HepG2 (cell line): ENCODE data around the gene DTD2. TPM values are rescaled to one million over a fixed set of nuclear protein-coding genes. Genes with fewer than 3 reads are reported as not detected.

Experiments used
- AGO1 ChIP-seq: fragments of 200-400 bp; formaldehyde crosslinking; IDR thresholded peaks from 2 replicates; pipeline ENCODE4 v1.6.1; 2017; ENCODE audit warnings: mild to moderate bottlenecking, low read depth, low read length, moderate library complexity; ENCODE audit not compliant: poor library complexity, severe bottlenecking
- BHLHE40 ChIP-seq: IDR thresholded peaks from 2 replicates; pipeline ENCODE4 v1.6.1; 2011; ENCODE audit warnings: low read length, improper control_type of control experiment
- CSRNP1 ChIP-seq: sonication (generic); formaldehyde crosslinking; IDR thresholded peaks from 2 replicates; pipeline ENCODE4 v1.8.1; 2023; ENCODE audit warnings: mild to moderate bottlenecking, missing genetic modification reagents
- GATAD1 ChIP-seq: IDR thresholded peaks from 2 replicates; pipeline ENCODE4 v1.6.1; 2016; ENCODE audit warnings: missing genetic modification reagents, missing compliant biosample characterization
- HIVEP1 ChIP-seq: sonication (generic); formaldehyde crosslinking; IDR thresholded peaks from 2 replicates; pipeline ENCODE4 v1.4.0; 2020; ENCODE audit warnings: mild to moderate bottlenecking, missing genetic modification reagents
- HOXA7 ChIP-seq: sonication (generic); formaldehyde crosslinking; IDR thresholded peaks from 2 replicates; pipeline ENCODE4 v1.8.1; 2022; ENCODE audit warnings: mild to moderate bottlenecking, missing genetic modification reagents, moderate library complexity
- KAT2B ChIP-seq: fragments of 150-350 bp; IDR thresholded peaks from 2 replicates; pipeline ENCODE4 v1.6.1; 2014; ENCODE audit warnings: low read depth, low read length, borderline replicate concordance
- KLF15 ChIP-seq: sonication (generic); formaldehyde crosslinking; IDR thresholded peaks from 2 replicates; pipeline ENCODE4 v1.8.1; 2023; ENCODE audit warnings: borderline replicate concordance, mild to moderate bottlenecking, inconsistent platforms, missing genetic modification reagents, mixed read lengths
- NFATC3 ChIP-seq: sonication (generic); formaldehyde crosslinking; IDR thresholded peaks from 2 replicates; pipeline ENCODE4 v1.5.1; 2020; ENCODE audit warnings: mild to moderate bottlenecking, missing genetic modification reagents
- RAD51 ChIP-seq: fragments of 450-650 bp; IDR thresholded peaks from 2 replicates; pipeline ENCODE4 v1.6.1; 2016; ENCODE audit warnings: borderline replicate concordance
- SAFB2 ChIP-seq: sonication (generic); formaldehyde crosslinking; IDR thresholded peaks from 2 replicates; pipeline ENCODE4 v1.5.1; 2020; ENCODE audit warnings: missing genetic modification reagents, low read depth, mild to moderate bottlenecking, borderline replicate concordance
- SATB2 ChIP-seq: sonication (generic); formaldehyde crosslinking; IDR thresholded peaks from 2 replicates; pipeline ENCODE4 v1.5.0; 2020; ENCODE audit warnings: missing genetic modification reagents
- ZFP36L1 ChIP-seq: sonication (generic); formaldehyde crosslinking; IDR thresholded peaks from 2 replicates; pipeline ENCODE4 v1.8.0; 2022; ENCODE audit warnings: mild to moderate bottlenecking, missing genetic modification reagents, moderate library complexity
- ZFYVE20 ChIP-seq: sonication (generic); formaldehyde crosslinking; IDR thresholded peaks from 2 replicates; pipeline ENCODE4 v1.8.0; 2023; ENCODE audit warnings: low read depth, mild to moderate bottlenecking, moderate library complexity, missing genetic modification reagents, borderline replicate concordance
- ZNF143 ChIP-seq: sonication (generic); formaldehyde crosslinking; IDR thresholded peaks from 2 replicates; pipeline ENCODE4 v1.4.0; 2020; ENCODE audit warnings: missing genetic modification reagents
- ZNF225 ChIP-seq: sonication (generic); formaldehyde crosslinking; IDR thresholded peaks from 2 replicates; pipeline ENCODE4 v1.4.0; 2020; ENCODE audit warnings: mild to moderate bottlenecking, missing genetic modification reagents
- ZNF251 ChIP-seq: sonication (generic); formaldehyde crosslinking; IDR thresholded peaks from 2 replicates; pipeline ENCODE4 v1.9.0; 2021; ENCODE audit warnings: mild to moderate bottlenecking, missing genetic modification reagents
- ZNF44 ChIP-seq: sonication (generic); formaldehyde crosslinking; IDR thresholded peaks from 2 replicates; pipeline ENCODE4 v1.5.1; 2020; ENCODE audit warnings: mild to moderate bottlenecking, missing genetic modification reagents
- ZNF558 ChIP-seq: sonication (generic); formaldehyde crosslinking; IDR thresholded peaks from 2 replicates; pipeline ENCODE4 v1.9.0; 2022; ENCODE audit warnings: mild to moderate bottlenecking, missing genetic modification reagents, borderline replicate concordance
- ZNF562 ChIP-seq: sonication (generic); formaldehyde crosslinking; IDR thresholded peaks from 2 replicates; pipeline ENCODE4 v1.8.0; 2022; ENCODE audit warnings: missing genetic modification reagents, borderline replicate concordance
- ZNF652 ChIP-seq: IDR thresholded peaks from 2 replicates; pipeline ENCODE4 v1.6.1; 2016; ENCODE audit warnings: low read depth, borderline replicate concordance
- ZNF768 ChIP-seq: sonication (generic); formaldehyde crosslinking; IDR thresholded peaks from 2 replicates; pipeline ENCODE4 v1.4.0; 2020; ENCODE audit warnings: missing genetic modification reagents
- ZNF83 ChIP-seq: sonication (generic); formaldehyde crosslinking; IDR thresholded peaks from 2 replicates; pipeline ENCODE4 v1.4.0; 2020; ENCODE audit warnings: missing genetic modification reagents, mild to moderate bottlenecking, borderline replicate concordance
- ZSCAN30 ChIP-seq: sonication (generic); formaldehyde crosslinking; IDR thresholded peaks from 2 replicates; pipeline ENCODE4 v1.5.0; 2020; ENCODE audit warnings: mild to moderate bottlenecking, missing genetic modification reagents
- polyA plus RNA-seq, 8 experiments: library from polyadenylated mRNA; depleted of rRNA in 3 of 8; stranded (reverse) in 7 of 8; unstranded in 1 of 8; fragments of >200 nt; fragmentation: Illumina TruSeq in 4 of 8; extraction: Trizol in 4 of 8; gene quantifications; 2 replicates each; pipeline versions ENCODE4 v1.2.1 to v1.2.3, GENCODE V29; 2011 to 2016; ENCODE audit warnings: low read depth in 4 of 8, missing spikeins in 1 of 8, mixed read lengths in 1 of 8; ENCODE audit not compliant: insufficient read depth in 1 of 8
- total RNA-seq, 5 experiments: library from RNA; depleted of rRNA; stranded (reverse); fragments of >200 nt; fragmentation: Illumina TruSeq; extraction: Trizol; gene quantifications; 2 replicates each; pipeline ENCODE4 v1.2.3, GENCODE V29; 2016; ENCODE audit warnings: low read depth in 1 of 5
- TF ChIP-seq, protein P1 (sequence below), 2 experiments: sonication (generic) in 1 of 2; formaldehyde crosslinking in 1 of 2; IDR thresholded peaks; 2 replicates each; pipeline versions ENCODE4 v1.4.0 to v1.6.1; 2018 to 2020; ENCODE audit warnings: missing genetic modification reagents in 2 of 2, borderline replicate concordance in 1 of 2, low read depth in 1 of 2, mild to moderate bottlenecking in 1 of 2, missing biosample characterization in 1 of 2
- TF ChIP-seq, protein P2 (sequence below): sonication (generic); formaldehyde crosslinking; conservative IDR thresholded peaks from 2 replicates; pipeline ENCODE4 v1.4.0; 2020; ENCODE audit warnings: missing genetic modification reagents

DTD2 gene
- total and polyA plus RNA-seq, 2 of the 13 experiments (the other 11 are each of a cell fraction or from before 2014, with no cell fraction given), result 22.3 to 49.8 TPM

- TF ChIP-seq ZFYVE20 (no peak; the same call in 1 of the 2 replicates), ZFP36L1 (CRISPR knock-in tag) (peak; percentile 99), ZNF143 (CRISPR knock-in tag) (peak; percentile 83), RAD51 (no peak), BHLHE40 (no peak; the same call in 1 of the 2 replicates), ZNF652 (CRISPR knock-in tag) (peak; percentile 58; the same call in 1 of the 2 replicates), CSRNP1 (CRISPR knock-in tag) (peak; percentile 96), ZNF251 (CRISPR knock-in tag) (peak; percentile 91; the same call in 1 of the 2 replicates), ZSCAN30 (CRISPR knock-in tag) (peak; percentile 76; the same call in 1 of the 2 replicates), ZNF562 (no peak), ZNF558 (CRISPR knock-in tag) (peak; percentile 100), HIVEP1 (peak; percentile 98), SAFB2 (CRISPR knock-in tag) (peak; percentile 99), ZNF225 (CRISPR knock-in tag) (peak; percentile 100), NFATC3 (CRISPR knock-in tag) (peak; percentile 99; the same call in 1 of the 2 replicates), KAT2B (peak; percentile 29; the same call in 1 of the 2 replicates), ZNF83 (CRISPR knock-in tag) (peak; percentile 99), SATB2 (peak; percentile 98), AGO1 (peak; percentile 94), KLF15 (peak; percentile 96), ZNF768 (CRISPR knock-in tag) (peak; percentile 92), GATAD1 (CRISPR knock-in tag) (peak; percentile 93), ZNF44 (CRISPR knock-in tag) (peak; percentile 97), HOXA7 (CRISPR knock-in tag) (peak; percentile 83; the same call in 1 of the 2 replicates)
- TF ChIP-seq, protein P1, sequence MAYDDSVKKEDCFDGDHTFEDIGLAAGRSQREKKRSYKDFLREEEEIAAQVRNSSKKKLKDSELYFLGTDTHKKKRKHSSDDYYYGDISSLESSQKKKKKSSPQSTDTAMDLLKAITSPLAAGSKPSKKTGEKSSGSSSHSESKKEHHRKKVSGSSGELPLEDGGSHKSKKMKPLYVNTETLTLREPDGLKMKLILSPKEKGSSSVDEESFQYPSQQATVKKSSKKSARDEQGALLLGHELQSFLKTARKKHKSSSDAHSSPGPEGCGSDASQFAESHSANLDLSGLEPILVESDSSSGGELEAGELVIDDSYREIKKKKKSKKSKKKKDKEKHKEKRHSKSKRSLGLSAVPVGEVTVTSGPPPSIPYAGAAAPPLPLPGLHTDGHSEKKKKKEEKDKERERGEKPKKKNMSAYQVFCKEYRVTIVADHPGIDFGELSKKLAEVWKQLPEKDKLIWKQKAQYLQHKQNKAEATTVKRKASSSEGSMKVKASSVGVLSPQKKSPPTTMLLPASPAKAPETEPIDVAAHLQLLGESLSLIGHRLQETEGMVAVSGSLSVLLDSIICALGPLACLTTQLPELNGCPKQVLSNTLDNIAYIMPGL (CRISPR knock-in tag; IDR thresholded peaks at IDR 0.05; ENCODE audit: borderline replicate concordance in 1 of 2, low read depth in 1 of 2), result peak; percentile 97 to 99
- TF ChIP-seq, protein P2, sequence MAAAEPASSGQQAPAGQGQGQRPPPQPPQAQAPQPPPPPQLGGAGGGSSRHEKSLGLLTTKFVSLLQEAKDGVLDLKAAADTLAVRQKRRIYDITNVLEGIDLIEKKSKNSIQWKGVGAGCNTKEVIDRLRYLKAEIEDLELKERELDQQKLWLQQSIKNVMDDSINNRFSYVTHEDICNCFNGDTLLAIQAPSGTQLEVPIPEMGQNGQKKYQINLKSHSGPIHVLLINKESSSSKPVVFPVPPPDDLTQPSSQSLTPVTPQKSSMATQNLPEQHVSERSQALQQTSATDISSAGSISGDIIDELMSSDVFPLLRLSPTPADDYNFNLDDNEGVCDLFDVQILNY (CRISPR knock-in tag), result peak; percentile 95
These were observed 36.8 kb downstream of the DTD2 start, which contains the start of gene HEATR5A (continued) for GRCh38 chr14:31420319-31421111.
